ENCODE measurements around the gene MIPOL1. TPM values are rescaled to one million over a fixed set of nuclear protein-coding genes. Genes with fewer than 3 reads are reported as not detected.

MIPOL1 gene
- total and polyA plus RNA-seq, 12 donors = 1.1 to 9.2 (median 5.4) TPM

DNA sequence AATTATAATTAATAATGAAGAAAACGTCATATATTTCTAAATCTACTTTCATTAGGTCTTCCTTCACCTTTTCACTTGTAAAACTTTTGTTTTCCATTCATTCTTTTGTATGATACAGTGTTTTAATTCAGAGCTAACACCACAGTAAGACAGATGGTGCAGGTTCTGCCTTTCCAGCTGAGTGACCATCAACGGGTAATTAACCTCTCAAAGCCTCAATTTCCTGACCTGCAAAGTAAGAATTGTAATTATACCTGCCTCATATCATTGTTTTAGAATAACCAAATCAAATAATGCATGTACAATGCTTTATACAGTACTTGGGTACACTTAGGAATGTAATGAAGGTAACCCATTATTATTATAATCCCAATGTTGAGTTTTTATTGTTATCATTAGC lies 239.8 kb downstream of the MIPOL1 start:
- no peak for ATAC-seq
- H3K9me3 ChIP-seq = peaks cover 0 to 4% (median 0%) of the 10 kb centered on the region in 11 donors
- intact Hi-C loops (cut with DNase I) = no loop called here
- H3K27ac ChIP-seq = no peak overlapping the region
- no peak for DNase-seq
- WGBS, 2 donors = 34 to 49% methylated on average over 2 of the region's 2 CpGs
- no peaks in the 10 kb centered on the region for H3K36me3 ChIP-seq
- TF ChIP-seq, protein P1, sequence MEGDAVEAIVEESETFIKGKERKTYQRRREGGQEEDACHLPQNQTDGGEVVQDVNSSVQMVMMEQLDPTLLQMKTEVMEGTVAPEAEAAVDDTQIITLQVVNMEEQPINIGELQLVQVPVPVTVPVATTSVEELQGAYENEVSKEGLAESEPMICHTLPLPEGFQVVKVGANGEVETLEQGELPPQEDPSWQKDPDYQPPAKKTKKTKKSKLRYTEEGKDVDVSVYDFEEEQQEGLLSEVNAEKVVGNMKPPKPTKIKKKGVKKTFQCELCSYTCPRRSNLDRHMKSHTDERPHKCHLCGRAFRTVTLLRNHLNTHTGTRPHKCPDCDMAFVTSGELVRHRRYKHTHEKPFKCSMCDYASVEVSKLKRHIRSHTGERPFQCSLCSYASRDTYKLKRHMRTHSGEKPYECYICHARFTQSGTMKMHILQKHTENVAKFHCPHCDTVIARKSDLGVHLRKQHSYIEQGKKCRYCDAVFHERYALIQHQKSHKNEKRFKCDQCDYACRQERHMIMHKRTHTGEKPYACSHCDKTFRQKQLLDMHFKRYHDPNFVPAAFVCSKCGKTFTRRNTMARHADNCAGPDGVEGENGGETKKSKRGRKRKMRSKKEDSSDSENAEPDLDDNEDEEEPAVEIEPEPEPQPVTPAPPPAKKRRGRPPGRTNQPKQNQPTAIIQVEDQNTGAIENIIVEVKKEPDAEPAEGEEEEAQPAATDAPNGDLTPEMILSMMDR (IDR thresholded peaks at IDR 0.05) = no peak
- H3K4me3 ChIP-seq = no peak overlapping the region
- H3K4me1 ChIP-seq = no peaks in the 10 kb centered on the region
- no peaks in the 10 kb centered on the region for H3K27me3 ChIP-seq

DNA sequence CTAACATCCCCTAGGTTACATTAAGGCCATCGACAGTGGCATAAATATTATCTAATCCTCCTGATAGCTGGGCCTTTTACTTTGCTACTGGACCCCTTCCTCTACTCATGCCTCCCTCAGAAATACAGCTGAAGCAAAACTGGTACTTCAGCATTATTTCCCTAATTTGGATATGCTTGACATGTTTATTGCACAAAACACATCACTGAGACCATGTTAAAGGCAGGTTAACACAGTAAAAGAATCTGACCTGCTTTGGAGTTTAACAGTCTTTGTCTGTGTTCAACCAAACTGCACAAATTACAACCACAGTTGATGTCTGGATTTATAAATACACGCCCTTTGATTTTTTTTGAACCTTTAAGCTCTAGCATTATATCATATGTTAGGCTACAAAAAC lies 240.7 kb downstream of the MIPOL1 start:
- TF ChIP-seq, protein P1 (IDR thresholded peaks at IDR 0.05) = no peak
- no peak overlapping the region for H3K27ac ChIP-seq
- ATAC-seq (no peak), DNase-seq (no peak)
- peaks cover 0 to 4% (median 0%) of the 10 kb centered on the region in 11 donors for H3K9me3 ChIP-seq
- H3K4me3 ChIP-seq = no peak overlapping the region
- WGBS, 2 donors = 77 to 89% methylated on average over 2 of the region's 2 CpGs
- intact Hi-C loops (cut with DNase I) = no loop called here
- H3K4me1 ChIP-seq = no peaks in the 10 kb centered on the region
- no peaks in the 10 kb centered on the region for H3K27me3 ChIP-seq
- no peaks in the 10 kb centered on the region for H3K36me3 ChIP-seq

DNA sequence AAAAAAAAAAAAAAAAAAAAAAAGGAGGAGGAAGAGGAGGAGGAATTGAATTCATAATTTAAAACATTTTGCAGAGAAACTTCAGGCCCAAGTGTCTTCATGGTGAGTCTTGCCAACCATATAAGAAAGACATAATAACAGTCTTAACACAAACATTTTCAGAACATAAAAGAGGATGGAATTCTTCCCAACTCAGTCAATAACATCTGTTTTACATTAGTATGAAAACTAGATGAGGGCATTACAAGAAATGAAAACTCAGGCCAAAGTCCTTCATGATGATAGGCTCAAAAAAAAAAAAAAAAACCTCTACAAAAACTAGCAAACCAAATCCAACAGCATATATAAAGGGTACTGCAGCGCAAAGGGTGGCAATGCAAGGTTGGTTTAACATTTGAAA lies 245.7 kb downstream of the MIPOL1 start:
- WGBS, 2 donors = 97 to 98% methylated on average over 1 of the region's 1 CpG
- ATAC-seq = no peak
- no peak overlapping the region for H3K27ac ChIP-seq
- H3K4me3 ChIP-seq = no peak overlapping the region
- no peak for DNase-seq
- TF ChIP-seq, protein P1 (IDR thresholded peaks at IDR 0.05) = no peak
- no peaks in the 10 kb centered on the region for H3K4me1 ChIP-seq
- intact Hi-C loops (cut with DNase I) = no loop called here
- peaks cover 0 to 9% (median 0%) of the 10 kb centered on the region in 11 donors for H3K9me3 ChIP-seq
- no peaks in the 10 kb centered on the region for H3K27me3 ChIP-seq
- H3K36me3 ChIP-seq = no peaks in the 10 kb centered on the region

DNA sequence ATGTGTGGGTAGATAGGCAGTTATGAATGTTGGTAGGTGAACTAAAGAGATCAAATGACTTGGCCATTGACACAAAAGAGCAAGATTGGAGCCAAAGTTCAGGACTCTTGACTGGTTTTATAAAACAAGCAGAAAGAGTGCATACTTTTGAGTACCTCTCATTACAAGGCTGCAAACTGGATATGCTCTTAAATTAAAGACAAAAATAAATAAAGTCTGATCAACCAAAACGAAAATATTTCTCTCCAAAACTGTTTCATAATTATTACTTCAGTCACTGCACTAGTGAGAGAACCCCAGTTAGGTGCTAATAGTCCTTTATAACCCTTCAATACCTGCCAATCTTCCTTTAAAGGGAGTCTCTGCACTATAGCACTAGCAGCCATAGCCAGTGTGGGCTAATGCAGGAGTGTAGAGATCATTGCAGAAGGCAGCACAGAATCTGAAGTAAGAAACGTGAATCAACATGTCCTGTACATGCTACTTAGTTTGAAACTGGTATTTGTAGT lies 250.2 kb downstream of the MIPOL1 start:
- WGBS, 2 donors = 42 to 54% methylated on average over 2 of the region's 2 CpGs
- Histone ChIP-seq H3K4me1 (no peaks in the 10 kb centered on the region), H3K9me3 (peaks cover 0 to 9% (median 0%) of the 10 kb centered on the region in 11 donors), H3K27ac (no peak overlapping the region), H3K36me3 (no peaks in the 10 kb centered on the region), H3K4me3 (no peak overlapping the region), H3K27me3 (no peaks in the 10 kb centered on the region)
- DNase-seq (no peak), ATAC-seq (no peak)
- intact Hi-C loops (cut with DNase I) = no loop called here
- TF ChIP-seq, protein P1 (IDR thresholded peaks at IDR 0.05) = no peak
